PC-3 (cell line): ENCODE results near the gene MAGEA9.

ENCODE experiments used
- CTCF ChIP-seq: fragments of 300-600 bp; sonication (generic); conservative IDR thresholded peaks from 2 replicates; pipeline ENCODE4 v1.5.1; 2017; ENCODE audit warnings: antibody characterized with exemption, low read depth, mild to moderate bottlenecking, low read length
- EZH2phosphoT487 ChIP-seq: fragments of 300-600 bp; sonication (generic); IDR thresholded peaks from 2 replicates; pipeline ENCODE4 v1.6.1; 2018; ENCODE audit warnings: mild to moderate bottlenecking, antibody characterized with exemption, low read length, borderline replicate concordance

DNA sequence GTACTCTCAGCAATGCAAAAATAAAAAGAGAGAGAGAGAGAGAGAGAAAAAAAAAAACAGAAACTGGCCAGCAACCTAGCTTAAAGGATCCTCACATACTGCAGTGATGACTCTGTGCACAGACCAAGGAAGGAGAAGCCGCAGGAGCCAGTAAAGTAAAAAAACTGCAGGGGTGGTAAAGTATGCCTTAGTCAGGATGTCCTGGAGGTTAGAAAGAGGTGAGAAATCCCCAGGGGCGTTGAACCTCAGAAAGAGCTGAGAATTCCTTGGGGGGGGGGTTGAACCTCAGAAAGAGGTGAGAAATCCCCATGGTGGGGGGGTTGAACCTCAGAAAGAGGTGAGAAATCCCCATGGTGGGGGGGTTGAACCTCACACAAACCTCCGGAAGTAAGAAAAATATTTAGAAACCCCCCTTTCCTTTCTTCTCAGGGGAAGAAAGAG, 48.0 kb downstream of the MAGEA9 start:
- no peak for TF ChIP-seq CTCF
- TF ChIP-seq EZH2phosphoT487, result no peak
